Esophagus squamous epithelium (tissue), 4 donors: ENCODE data around the gene CYB5B.

Experiments used
- POLR2A ChIP-seq, 4 donors: fragments of 450-650 bp; IDR thresholded peaks; one replicate each; pipeline ENCODE4 v1.6.1; 2017; ENCODE audit warnings: antibody characterized with exemption in 4 of 4, mild to moderate bottlenecking in 4 of 4, moderate library complexity in 3 of 4
- TF ChIP-seq, protein P1 (sequence below), 6 experiments: fragments of 450-650 bp in 4 of 6; fragments of 200-600 bp in 2 of 6; sonication (generic) in 2 of 6; IDR thresholded peaks; one replicate each; pipeline ENCODE4 v1.5.1; 2016 to 2019; ENCODE audit warnings: antibody characterized with exemption in 6 of 6, mild to moderate bottlenecking in 4 of 6, moderate library complexity in 4 of 6

GRCh38 chr16:69467531-69468204 is 43.2 kb downstream of the CYB5B start:
- TF ChIP-seq, protein P1, sequence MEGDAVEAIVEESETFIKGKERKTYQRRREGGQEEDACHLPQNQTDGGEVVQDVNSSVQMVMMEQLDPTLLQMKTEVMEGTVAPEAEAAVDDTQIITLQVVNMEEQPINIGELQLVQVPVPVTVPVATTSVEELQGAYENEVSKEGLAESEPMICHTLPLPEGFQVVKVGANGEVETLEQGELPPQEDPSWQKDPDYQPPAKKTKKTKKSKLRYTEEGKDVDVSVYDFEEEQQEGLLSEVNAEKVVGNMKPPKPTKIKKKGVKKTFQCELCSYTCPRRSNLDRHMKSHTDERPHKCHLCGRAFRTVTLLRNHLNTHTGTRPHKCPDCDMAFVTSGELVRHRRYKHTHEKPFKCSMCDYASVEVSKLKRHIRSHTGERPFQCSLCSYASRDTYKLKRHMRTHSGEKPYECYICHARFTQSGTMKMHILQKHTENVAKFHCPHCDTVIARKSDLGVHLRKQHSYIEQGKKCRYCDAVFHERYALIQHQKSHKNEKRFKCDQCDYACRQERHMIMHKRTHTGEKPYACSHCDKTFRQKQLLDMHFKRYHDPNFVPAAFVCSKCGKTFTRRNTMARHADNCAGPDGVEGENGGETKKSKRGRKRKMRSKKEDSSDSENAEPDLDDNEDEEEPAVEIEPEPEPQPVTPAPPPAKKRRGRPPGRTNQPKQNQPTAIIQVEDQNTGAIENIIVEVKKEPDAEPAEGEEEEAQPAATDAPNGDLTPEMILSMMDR (IDR thresholded peaks at IDR 0.05), result no peak
- no peak for TF ChIP-seq POLR2A (IDR thresholded peaks at IDR 0.05)
